ENCODE results near the gene CARHSP1.
"Not testable (repeated sequence)": the region's sequence is repeated elsewhere in the genome, so short reads cannot be mapped to it uniquely, and the experiment has no call there.

CARHSP1 gene

DNA sequence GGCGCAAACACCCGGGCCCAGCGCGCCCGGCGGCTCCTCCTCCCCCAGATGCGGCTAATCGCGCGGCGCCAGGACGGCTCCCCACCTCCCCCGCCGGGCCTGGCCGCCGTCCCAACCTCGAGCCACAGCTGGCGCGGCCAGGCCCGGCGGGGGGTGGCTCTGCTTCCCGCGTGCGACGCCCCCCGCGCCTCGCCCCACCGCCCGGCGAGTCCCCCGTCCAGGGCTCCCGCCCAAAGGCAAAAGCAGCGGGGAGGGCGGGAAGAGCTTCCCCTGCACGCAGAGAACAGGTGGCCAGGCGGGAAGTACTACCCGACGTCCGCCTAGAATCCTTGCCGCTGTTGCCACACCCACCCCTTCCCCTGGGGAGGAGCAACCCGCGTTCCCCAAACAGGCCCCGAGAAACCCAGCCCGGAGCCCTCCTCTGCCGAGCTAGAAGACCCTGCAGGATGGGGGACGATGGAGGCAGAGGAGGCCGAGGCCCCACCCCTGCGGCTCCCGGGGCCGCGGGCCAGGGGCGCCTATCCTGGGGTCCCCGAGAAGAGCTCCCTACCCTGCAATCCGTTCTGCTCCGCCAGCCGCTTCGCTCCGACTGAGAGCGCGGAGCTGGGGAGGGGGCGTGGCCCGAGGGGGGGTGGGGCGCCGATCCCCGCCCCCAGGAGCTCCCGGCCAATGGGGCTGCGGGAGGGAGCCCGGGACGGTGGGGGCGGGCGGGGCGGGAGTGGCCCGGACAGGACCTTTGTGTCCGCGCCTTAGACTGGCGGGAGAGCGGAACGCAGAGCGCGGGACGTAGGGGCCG, at the start of gene CARHSP1:
Gene CARHSP1 (minus strand): TSS at position 591 of the 796 bp plus-strand sequence. CDS start 9,678 bp downstream, outside the sequence.
- peak; percentile 63 to 72 for DNase-seq (ENCODE audit: low read depth in 2 of 2)

DNA sequence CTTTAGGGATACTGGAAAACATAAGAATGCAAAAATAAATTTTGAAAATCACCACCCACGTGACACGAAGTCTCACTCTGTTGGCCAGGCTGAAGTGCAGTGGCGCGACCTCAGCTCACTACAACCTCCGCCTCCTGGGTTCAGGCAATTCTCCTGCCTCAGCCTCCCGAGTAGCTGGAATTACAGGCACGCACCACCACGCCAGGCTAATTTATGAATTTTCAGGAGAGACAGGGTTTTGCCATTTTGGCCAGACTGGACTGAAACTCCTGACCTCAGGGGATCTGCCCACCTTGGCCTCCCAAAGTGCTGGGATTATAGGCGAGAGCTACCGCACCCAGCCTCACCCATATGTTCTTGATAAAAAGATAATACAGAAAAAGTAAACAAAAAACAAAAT, 48.5 kb upstream of the CARHSP1 start:
- not testable (repeated sequence) for DNase-seq (ENCODE audit: low read depth in 2 of 2)

DNA sequence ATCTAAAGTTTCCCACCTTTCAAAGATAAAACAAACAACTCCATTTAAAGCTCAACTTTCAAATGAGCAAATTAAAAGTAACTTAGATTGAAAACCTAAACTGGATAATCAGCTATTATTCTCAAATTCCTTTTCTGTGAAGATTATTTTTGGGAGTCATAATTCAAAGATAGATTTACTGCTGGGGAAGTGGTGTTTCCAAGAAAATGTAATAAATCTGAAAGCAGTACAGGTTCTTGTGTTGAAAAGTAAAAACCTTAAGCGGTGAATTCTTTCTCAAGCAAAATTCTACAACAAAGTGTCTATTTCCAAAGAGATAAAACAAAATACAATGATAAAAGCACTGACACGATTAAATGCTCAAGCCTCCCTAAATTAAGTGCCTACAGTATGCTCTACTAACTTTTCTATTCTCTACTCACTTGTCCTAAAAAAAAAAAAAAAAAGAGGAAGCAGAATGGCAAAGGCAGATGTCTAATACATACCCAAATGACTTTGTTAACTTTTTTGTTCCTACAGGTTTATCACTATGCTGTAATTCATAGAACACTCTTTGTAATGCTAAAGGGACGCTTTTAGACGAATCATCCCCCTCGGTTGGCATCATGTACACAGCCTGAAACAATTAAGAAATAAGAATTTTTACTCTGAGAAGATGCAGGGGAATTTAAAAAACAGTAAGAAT, 47.9 kb upstream of the CARHSP1 start:
- DNase-seq (ENCODE audit: low read depth in 2 of 2), result no peak

DNA sequence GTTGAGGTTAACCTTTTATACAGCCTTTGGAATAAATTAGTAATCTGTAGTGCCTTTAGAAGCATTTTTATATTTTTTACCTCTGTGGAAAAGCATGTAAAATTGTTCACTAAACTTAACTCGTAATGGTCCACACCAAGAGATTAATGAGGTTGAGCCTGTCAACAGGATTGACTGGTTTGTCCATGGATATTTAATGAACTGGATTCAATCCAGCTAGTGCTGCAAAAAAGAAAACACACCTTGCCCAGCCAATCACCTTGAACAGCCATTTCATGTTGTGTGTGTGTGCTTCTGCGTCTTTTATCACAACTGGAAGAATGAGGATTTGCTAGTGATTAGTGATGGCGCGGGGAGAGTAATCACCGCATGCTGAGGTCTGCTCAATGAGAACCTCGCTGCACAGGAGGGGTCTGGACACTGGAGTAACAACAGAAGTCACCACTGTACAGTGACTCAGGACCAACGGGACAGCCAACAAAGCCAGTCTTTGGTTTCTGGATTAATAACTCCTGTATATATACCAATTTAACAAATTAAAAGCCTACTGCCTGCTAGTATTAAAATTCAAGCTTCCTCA, 47.0 kb upstream of the CARHSP1 start:
- DNase-seq (ENCODE audit: low read depth in 2 of 2), result no peak

DNA sequence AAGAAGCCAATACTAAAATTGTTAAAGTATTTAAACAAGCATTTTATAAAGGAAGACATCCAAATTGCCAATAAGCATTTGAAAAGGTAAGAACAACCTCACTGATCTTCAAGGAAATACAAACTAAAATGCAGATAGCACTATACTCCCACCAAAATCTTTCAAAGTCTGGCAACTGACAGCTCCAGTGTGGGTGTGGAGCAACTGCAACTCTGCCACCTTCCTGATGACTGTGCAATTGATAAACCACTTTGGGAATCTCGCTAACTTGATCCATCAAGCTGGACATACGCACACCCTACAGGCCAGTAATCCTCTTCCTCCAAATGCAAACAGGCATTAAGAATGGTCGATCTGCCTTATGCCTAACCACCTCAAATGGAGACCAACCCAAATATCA, 45.3 kb upstream of the CARHSP1 start:
- no peak for DNase-seq (ENCODE audit: low read depth in 2 of 2)

DNA sequence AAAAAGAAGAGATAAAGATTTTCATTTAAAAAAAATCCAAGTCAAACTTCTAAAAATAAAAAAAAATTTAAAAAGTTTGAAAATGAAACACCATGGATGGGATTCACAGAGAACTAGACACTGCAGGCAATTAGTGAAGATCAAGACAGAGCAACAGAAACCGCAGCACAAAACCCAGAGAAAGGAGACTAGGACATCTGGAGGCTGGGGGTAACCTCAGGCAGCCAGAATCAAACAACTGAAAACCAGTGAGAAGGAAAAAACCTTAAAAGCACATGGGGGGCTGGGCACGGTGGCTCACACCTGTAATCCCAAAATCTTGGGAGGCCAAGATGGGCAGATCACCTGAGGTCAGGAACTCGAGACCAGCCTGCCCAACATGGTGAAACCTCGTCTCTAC, 44.0 kb upstream of the CARHSP1 start:
- DNase-seq (ENCODE audit: low read depth in 2 of 2), result no peak

DNA sequence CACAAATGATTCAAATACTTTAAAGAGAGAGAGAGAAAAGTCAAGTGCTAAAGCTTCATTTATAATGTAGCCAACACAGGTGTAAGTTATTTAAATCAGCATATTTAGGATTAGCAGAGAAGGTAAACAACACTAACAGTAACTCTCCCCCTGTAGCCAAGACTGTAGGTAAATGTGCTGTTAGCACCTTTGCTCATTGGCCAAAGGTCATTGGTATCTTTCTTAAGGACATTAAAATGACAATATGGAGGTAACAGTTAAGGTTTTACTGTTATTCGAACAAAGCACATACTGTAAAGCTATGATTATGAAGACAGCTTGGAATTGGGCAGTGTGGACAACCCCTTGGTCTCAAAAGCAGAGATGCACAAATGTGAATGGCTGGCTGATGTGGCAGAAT, 42.0 kb upstream of the CARHSP1 start:
- DNase-seq (ENCODE audit: low read depth in 2 of 2), result no peak

DNA sequence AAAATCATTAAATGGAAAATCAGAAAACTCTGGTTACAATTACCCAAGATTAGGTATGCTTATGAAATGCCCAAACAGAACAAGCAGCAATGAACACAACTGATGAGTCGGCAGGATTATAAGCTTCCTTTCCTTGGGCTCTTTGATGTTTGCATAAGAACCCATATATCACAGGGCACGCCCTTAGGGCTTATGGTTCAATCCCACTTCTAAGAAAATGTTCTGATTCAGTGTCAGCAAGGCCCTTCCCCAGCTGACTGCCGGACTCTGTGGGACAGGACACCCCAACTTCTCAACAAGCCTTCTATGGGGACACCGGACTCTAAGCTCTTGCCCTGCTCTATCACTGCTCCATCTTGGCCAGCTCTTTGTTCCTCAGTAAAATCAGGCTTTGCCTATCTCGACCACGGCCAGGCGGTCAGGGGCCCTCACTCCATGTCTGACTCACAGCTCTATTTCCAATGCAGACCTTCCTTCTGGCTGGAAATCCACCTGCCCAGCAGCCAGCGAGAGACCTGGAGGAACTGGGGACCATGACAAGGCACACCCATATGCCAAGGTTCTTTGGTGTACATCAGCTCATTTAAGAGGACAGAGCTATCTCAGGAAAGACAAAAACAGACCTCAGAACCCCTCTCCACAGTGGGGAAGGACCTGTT, 40.1 kb upstream of the CARHSP1 start:
- no peak for DNase-seq (ENCODE audit: low read depth in 2 of 2)

DNA sequence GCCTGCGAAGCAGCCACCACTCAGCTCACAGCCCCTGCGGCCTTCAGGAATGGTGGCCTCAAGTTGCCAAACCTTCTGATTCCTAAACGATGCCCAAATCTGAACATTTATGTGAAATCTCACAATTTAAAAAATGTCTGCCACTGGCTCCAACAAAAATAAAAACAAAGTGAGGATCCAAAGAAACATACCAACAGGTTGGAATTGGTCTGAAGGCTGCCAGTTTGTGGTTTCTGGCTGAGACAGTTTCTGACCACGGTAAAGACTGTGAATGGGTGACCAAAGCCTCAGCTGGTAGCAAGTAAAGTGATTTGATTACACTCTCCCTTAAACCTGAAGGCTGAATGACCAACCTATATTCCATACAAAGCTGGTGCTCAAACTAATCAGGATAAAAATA, 38.3 kb upstream of the CARHSP1 start:
- DNase-seq (ENCODE audit: low read depth in 2 of 2), result no peak

DNA sequence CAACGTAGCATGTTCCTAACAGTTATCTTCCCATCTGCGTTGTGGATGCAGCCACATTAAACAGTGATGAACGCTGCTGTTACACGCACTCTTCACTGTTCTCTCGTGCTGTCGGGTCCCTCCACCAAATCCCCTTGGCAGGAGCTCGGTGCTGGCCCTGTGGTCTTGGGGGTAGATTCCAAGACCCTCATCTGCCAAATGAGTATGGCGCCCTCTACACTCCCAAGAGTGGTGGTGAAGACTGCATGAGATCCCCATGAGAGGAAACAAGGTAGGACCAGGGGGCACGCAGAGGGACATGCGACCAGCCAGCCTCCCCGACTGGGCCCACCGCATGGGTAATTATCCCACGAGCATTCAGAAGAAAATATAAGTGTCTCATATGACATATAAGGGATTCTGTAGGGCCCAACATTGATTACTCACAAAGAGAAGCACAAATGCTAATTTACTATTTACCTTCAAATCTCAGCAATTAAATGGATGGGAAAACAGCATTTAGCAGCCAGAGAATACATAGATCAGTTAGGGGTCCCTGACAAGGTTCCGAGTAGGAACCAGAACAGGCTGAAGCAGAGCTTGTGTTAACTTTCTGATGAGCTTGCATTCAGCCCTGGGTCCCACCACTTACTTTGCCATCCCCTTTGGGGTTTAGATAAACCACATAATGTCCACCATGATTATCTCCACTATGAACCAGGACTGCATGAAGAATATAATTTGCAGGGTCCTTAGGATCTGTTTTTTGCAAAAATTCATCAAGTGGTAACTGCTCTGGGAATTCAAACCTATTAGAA, 37.2 kb upstream of the CARHSP1 start:
- DNase-seq (ENCODE audit: low read depth in 2 of 2), result no peak

DNA sequence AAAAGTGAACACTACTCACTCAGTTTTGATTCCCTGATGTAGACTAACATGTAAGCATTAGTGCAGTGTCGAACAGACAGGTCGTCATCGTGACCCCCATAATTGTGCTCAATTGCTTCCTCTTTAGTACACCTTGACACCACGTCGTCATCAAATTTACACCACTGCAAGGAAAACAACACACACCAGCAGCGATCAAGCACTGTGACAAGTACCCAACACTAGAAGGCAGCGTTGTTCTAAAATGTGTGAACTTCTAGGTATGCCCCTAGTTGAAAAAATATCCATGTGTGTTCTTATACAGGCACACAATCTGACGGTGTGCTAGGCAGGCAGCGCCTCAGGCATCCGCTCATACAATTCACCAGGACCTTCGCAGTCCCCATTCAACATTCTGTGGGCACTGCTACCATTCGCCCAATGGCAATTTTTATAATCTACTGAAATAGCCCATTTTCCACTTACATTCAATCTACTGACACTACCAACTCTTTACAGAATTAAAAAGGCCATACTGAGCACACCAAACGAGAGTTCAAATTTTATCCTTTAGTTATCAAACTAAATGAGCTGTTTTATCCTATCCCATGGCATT, 36.5 kb upstream of the CARHSP1 start:
- no peak for DNase-seq (ENCODE audit: low read depth in 2 of 2)

DNA sequence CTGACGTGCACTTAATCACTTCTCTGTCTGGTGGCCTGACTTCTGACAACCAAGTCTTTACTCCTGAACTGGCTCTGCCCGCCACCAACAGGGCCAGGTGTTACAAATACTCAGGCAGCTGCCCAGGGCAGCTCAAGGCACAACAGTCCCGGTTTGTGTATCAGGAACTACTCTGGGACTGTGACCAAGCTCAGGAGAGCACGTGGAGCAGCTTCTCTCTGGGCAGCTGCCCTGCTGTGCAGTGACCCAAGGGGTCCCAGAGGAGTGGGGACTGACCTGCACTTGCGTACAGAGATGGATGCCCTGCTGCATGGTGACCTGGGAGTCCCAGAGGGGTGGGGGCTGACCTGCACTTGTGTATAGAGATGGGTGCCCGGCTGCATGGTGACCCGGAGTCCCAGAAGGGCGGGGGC, 35.2 kb upstream of the CARHSP1 start:
- DNase-seq (ENCODE audit: low read depth in 2 of 2), result no peak

DNA sequence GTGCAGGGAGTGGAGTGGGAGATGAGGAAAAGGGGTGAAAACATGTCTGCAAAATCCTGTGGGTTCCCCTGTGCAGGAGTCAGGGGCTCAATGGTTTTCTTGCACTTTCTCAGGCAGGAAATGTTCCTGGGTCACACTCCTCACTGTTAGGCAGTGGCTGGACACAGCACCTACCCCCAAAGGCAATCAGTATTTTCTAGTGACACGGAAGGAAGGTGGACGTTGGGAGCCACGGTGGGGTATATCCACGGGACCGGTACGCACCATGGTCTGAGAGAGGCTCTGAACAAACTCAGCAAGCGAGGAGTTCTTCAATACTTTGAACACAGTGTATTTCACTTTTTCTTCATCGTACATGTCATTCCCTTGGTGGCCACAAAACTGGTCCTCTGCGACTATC, 34.2 kb upstream of the CARHSP1 start:
- DNase-seq (ENCODE audit: low read depth in 2 of 2), result no peak

DNA sequence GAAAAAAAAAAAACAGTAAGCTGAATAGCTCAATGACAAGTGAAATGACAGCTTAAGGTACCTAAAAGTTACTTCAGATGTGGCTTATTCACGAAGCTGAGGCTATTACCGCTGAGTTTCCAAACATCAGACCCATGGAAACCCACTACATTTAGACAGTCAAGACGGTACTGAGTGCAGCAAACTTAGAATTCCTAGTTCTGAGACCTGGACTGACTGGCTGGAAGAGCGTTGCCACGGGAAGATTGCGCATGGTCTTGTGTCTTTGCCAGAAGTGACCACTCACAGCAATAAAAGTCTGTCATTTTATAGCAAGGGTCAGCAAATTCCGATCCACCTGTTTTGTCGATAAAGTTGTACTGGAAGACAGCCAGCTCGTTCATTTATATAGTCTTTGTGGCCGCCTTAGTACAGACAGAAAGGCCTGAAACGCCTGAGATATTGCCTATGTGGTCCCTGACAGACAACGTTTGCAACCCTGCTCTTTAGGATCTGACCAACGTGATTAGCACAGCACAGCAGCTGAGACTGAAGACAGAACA, 32.6 kb upstream of the CARHSP1 start:
- DNase-seq (ENCODE audit: low read depth in 2 of 2), result no peak

DNA sequence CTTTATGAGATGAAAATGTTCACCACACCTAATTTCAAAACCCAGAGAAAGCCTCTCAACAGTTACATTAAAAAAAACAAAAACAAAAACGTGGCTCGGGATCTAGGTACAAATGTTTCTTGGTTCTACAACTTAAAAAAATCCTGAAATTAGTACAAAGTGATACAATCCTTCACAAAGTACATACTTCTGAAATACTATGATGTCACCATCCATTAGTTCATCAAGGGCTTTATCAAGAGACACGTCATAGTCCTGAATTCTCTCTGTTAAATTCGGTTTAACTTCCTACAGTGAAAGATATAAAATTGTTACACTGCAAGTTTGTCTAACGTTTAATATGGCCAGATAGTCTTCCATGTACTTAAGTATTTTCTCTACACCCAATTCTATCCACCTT, 31.5 kb upstream of the CARHSP1 start:
- DNase-seq (ENCODE audit: low read depth in 2 of 2), result no peak

DNA sequence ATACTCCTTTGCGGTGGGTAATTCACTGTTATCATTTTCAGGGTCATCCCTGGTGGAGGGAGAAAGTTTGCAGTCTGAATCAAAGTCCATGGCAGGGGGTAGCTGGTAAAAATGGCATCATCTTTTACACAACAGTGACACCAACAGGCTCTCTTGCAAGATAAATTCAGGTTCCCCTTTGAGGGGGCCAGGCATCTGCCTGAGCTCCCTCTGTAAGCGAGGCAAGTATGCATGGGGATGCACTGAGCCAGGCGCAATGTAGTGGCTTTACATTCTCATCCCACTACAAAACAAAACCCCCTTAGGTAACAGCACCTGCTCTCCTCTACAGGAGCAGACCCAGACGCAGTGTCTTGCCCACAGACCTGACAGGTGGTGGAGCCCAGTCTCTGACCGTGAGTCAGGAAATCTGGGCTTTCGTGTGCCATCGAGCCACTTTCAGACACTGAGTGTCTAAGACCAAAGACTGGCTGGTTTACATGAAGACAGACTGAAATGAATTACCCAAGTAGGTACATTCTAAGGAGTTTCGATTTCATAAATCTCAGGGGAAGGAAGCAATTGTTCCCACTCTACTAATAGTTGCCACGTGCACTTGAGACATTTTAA, 31.0 kb upstream of the CARHSP1 start:
- no peak for DNase-seq (ENCODE audit: low read depth in 2 of 2)

DNA sequence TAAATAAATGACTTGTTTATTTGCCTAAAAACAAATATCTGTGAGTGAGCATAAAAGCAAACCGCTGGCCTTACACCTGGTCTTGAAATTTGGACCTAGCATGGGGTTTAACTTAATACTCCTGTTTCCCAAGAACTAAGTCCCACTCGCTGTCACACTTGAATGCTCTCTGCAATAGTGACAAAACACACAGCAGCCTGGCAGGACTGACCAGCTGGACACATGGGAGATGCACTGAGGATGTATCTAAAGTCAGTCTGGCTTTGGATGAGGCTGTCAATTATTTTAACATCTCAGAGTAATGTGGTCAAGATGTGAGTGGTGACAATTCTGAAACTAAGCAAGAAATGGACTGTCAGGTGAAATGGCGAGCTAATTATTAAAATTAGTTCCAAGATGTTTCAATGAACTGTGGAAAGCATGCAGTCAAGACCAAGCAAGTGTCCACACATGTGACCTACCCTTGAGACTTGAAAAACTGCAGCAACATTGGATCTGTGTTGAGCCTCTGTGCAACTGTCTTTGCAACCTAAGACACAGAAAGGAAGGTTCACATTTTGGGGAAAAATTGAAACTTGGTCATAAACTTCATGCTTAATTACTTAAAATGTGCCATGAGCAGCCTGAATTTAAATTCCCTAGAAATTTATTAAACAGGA, 30.0 kb upstream of the CARHSP1 start:
- no peak for DNase-seq (ENCODE audit: low read depth in 2 of 2)

DNA sequence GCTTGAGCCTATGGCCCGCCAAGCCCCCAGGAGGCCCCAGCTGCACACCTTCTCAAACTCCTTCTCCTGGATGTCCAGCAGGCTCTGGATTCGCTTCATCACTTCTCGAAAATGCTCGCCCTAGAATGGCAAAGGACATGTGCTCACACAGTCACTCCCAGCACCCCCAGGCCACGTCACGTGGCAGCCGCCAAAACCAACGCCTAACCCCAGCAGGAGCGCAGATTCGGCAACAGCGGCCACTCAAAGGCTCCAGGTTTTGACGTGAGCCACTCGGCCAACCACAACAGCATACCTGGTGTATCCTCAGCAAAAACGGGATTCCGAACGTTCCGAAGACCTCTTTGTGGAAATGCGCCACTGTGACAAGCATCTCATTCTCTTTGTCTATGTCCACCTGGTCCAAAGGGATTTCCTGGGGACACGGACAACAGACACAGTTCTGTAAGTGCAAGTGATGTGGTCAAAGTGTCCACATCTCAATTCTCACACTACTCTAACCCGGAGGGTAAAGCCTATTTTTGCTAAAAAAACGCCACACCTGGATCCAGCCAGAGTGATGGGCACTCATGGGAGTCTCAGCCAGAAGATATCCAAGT, 26.0 kb upstream of the CARHSP1 start:
- no peak for DNase-seq (ENCODE audit: low read depth in 2 of 2)

DNA sequence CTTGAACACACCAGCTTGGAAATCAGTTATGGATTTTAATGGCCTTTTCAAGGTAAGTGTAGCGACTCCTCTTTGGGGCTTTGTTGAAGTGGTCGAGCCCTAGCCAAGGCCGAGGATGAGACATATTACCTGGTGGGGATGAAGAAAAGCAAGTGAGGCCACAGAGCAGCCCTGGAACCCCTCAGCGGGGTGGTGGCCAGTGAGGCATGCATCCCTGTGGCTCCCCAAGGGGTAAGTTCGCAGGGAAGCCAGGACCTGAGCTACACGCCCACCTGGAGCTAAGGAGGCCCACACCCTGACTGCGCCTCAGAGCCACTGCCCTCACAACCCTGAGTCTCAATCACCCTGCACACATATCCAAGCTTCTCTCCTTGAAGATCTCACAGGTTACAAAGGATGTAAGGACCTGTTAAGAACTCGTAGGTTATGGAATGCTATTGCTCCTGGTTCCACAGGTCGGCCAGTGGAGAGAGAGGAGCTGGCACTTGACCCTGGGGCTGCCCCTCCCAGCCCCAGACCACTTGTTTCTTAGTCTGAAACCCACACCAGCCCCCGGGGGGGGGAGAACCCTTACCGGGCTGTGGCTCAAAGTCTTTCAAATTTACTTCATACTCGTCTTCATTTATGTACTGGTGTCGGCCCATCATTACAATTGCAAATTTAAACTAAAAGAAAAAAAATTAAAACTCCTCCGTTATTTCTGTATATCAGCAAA, 25.3 kb upstream of the CARHSP1 start:
- no peak for DNase-seq (ENCODE audit: low read depth in 2 of 2)

Data from stimulated activated CD4-positive, alpha-beta T cell treated with anti-CD3 and anti-CD28 coated beads, Interleukin-1b, Interleukin-23, amount 100 ng/mL, for 4 hours (primary cell).